Esophagus (tissue), 2 donors: ENCODE measurements around the gene ANKRD63. TPM values are rescaled to one million over a fixed set of nuclear protein-coding genes. Genes with fewer than 3 reads are reported as not detected.
A peak's percentile ranks its signal among the peaks of the same experiment; 100 is the strongest.

Source experiments
- H3K27ac ChIP-seq, 2 donors: one replicate each; pipeline ENCODE4 v1.5.1; 2013; ENCODE audit warnings: low read depth in 2 of 2, mild to moderate bottlenecking in 2 of 2, inconsistent platforms in 1 of 2, low read length in 1 of 2, moderate library complexity in 1 of 2
- H3K27me3 ChIP-seq, 2 donors: one replicate each; pipeline ENCODE4 v1.6.1; 2013; ENCODE audit warnings: low read length in 2 of 2, control low read depth in 1 of 2, mild to moderate bottlenecking in 1 of 2; ENCODE audit not compliant: insufficient read depth in 2 of 2, control insufficient read depth in 1 of 2
- H3K36me3 ChIP-seq, 2 donors: one replicate each; pipeline ENCODE4 v1.6.1; 2013; ENCODE audit warnings: low read length in 1 of 2; ENCODE audit not compliant: control insufficient read depth in 2 of 2, insufficient read depth in 2 of 2
- H3K4me1 ChIP-seq, 2 donors: one replicate each; pipeline ENCODE4 v1.6.1; 2013; ENCODE audit warnings: low read length in 1 of 2; ENCODE audit not compliant: control insufficient read depth in 2 of 2, insufficient read depth in 2 of 2
- H3K4me3 ChIP-seq, 2 donors: one replicate each; pipeline ENCODE4 v1.5.1; 2013; ENCODE audit warnings: low read length in 2 of 2, mild to moderate bottlenecking in 2 of 2, low read depth in 1 of 2, moderate library complexity in 1 of 2
- H3K9me3 ChIP-seq, 2 donors: one replicate each; pipeline ENCODE4 v1.6.1; 2013; ENCODE audit warnings: mild to moderate bottlenecking in 2 of 2, low read depth in 1 of 2, low read length in 1 of 2, moderate library complexity in 1 of 2; ENCODE audit not compliant: control insufficient read depth in 2 of 2, insufficient read depth in 1 of 2
- WGBS, 2 donors: extraction: QIAGEN DNeasy Blood & Tissue Kit; methylation state at CpG; one replicate each; pipeline ENCODE4 v1.1.7; 2013; 5-methylcytosine and 5-hydroxymethylcytosine counted together
- polyA plus RNA-seq, 2 donors: library from polyadenylated mRNA; stranded (reverse); fragments of 200-250 nt; gene quantifications; one replicate each; pipeline ENCODE4 v1.2.3, GENCODE V29; 2013
- donor health status: healthy with polysubstance abuse.
- donor health status: Bipolar disorder and iron deficiency.

The ANKRD63 gene
- polyA plus RNA-seq, 2 donors = not detected

DNA sequence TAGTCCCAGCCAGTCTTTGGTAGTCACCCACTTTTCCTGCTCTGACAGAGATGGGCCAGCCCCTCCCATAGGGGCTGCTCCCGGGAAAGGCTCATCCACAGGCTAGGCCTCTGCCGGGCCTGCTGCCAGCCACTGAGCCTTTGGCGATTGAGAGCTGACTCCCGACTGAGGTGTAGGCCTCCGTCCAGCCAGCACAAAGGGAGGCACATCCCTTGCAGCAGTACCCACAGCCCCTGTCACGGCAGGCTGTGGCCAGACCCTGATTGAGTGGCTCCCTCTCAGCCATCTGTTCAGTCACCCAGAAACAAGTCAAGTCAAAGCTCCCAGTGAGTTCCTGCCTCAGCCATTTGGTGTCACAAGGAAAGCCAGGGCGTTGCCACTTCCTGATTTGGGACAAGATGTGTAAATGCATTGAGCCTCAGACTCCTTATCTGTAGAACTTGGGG is 50.2 kb downstream of the ANKRD63 start:
- Histone ChIP-seq H3K27me3 (no peaks in the 10 kb centered on the region), H3K4me1 (peaks cover 9 to 12% of the 10 kb centered on the region in 2 donors), H3K9me3 (no peaks in the 10 kb centered on the region), H3K27ac (peak overlapping the region; percentile 76 to 80), H3K4me3 (no peak overlapping the region), H3K36me3 (no peaks in the 10 kb centered on the region)
- 30 to 55% methylated on average over 7 of the region's 7 CpGs for WGBS, 2 donors

Other genes with a start within 250 kb of the ANKRD63 start
- 100 to 1,000 TPM; 257 to 441 TPM for gene SRP14, start 243.9 kb downstream of the ANKRD63 start, polyA plus RNA-seq
- gene BMF, start 174.2 kb downstream of the ANKRD63 start, polyA plus RNA-seq = 1 to 10 TPM; 1.0 to 1.2 TPM
- gene BUB1B, start 122.0 kb downstream of the ANKRD63 start, polyA plus RNA-seq = 1 to 10 TPM; 4.3 to 5.8 TPM
- gene PAK6, start 44.0 kb downstream of the ANKRD63 start, polyA plus RNA-seq = 10 to 100 TPM; 14.7 to 16.6 TPM
- gene PLCB2, start 24.9 kb upstream of the ANKRD63 start, polyA plus RNA-seq = 1 to 10 TPM; 5.3 to 7.3 TPM
- gene INAFM2, start 40.6 kb upstream of the ANKRD63 start, polyA plus RNA-seq = 1 to 10 TPM; 6.4 to 7.0 TPM
- 10 to 100 TPM; 21.1 to 58.1 TPM for gene CCDC9B, start 57.9 kb upstream of the ANKRD63 start, polyA plus RNA-seq
- gene PHGR1, start 68.0 kb upstream of the ANKRD63 start, polyA plus RNA-seq = 1 to 10 TPM in 1 of 2 donors, under 1 TPM in 1; 0.25 to 2.8 TPM
- 1 to 10 TPM in 1 of 2 donors, under 1 TPM in 1; 0.33 to 1.3 TPM for gene DISP2, start 75.2 kb upstream of the ANKRD63 start, polyA plus RNA-seq
- gene KNSTRN, start 99.7 kb upstream of the ANKRD63 start, polyA plus RNA-seq = 10 to 100 TPM; 11.3 TPM
- 10 to 100 TPM; 13.4 to 14.9 TPM for gene IVD, start 122.7 kb upstream of the ANKRD63 start, polyA plus RNA-seq
- 1 to 10 TPM; 6.7 to 8.1 TPM for gene BAHD1, start 157.9 kb upstream of the ANKRD63 start, polyA plus RNA-seq
- 1 to 10 TPM; 4.3 to 4.4 TPM for gene CHST14, start 187.9 kb upstream of the ANKRD63 start, polyA plus RNA-seq